Activated CD8-positive, alpha-beta T cell treated with anti-CD3 and anti-CD28 coated beads for 36 hours (primary cell): ENCODE data around the gene PABPN1L. TPM values are rescaled to one million over a fixed set of nuclear protein-coding genes. Genes with fewer than 3 reads are reported as not detected.

Experiments
- ATAC-seq: fragments of 200-7000 bp; cut with Tn5 transposase; one replicate; pipeline ENCODE4 v1.10.0; 2021; ENCODE audit warnings: mild to moderate bottlenecking, moderate library complexity
- CTCF ChIA-PET: fragments of 350-600 bp; sonication (Branson Sonifier 250); formaldehyde crosslinking; loops from one replicate; lab custom pipeline; 2021; ENCODE audit warnings: antibody characterized with exemption; lab: Charles Lee
- POLR2A ChIA-PET: fragments of 350-600 bp; sonication (Branson Sonifier 250); formaldehyde crosslinking; loops from one replicate; lab custom pipeline; 2021; ENCODE audit warnings: antibody characterized with exemption; lab: Charles Lee
- DNase-seq: peaks from one replicate; pipeline ENCODE4 v3.0.0-alpha.2; 2020
- H3K27ac Mint-ChIP-seq: one replicate; pipeline ENCODE4 v1.8.0; 2021; ENCODE audit warnings: mild to moderate bottlenecking, mixed read lengths
- H3K27me3 Mint-ChIP-seq: one replicate; pipeline ENCODE4 v1.8.0; 2021; ENCODE audit warnings: mixed read lengths
- H3K36me3 Mint-ChIP-seq: one replicate; pipeline ENCODE4 v1.8.0; 2021; ENCODE audit warnings: low read depth, mixed read lengths
- H3K4me1 Mint-ChIP-seq: one replicate; pipeline ENCODE4 v1.8.0; 2021; ENCODE audit warnings: low read depth, mixed read lengths
- H3K4me3 Mint-ChIP-seq: one replicate; pipeline ENCODE4 v1.8.0; 2021; ENCODE audit warnings: mild to moderate bottlenecking, moderate library complexity, mixed read lengths
- H3K9me3 Mint-ChIP-seq: one replicate; pipeline ENCODE4 v1.8.0; 2021; ENCODE audit warnings: mixed read lengths
- CTCF ChIP-seq: fragments of 200-600 bp; IDR thresholded peaks from one replicate; pipeline ENCODE4 v1.8.0; 2022; ENCODE audit warnings: antibody characterized with exemption, mild to moderate bottlenecking
- intact Hi-C: fragments of 100-400 bp; cut with micrococcal nuclease; formaldehyde crosslinking; loops from one replicate; pipeline ENCODE4 v1.10.0; 2022
- total RNA-seq, 2 experiments: library from RNA; stranded (reverse); gene quantifications; one replicate each; pipeline ENCODE4 v1.2.3, GENCODE V29; 2021

The PABPN1L gene
- total RNA-seq, 2 experiments from 2014 or later, result not detected

DNA sequence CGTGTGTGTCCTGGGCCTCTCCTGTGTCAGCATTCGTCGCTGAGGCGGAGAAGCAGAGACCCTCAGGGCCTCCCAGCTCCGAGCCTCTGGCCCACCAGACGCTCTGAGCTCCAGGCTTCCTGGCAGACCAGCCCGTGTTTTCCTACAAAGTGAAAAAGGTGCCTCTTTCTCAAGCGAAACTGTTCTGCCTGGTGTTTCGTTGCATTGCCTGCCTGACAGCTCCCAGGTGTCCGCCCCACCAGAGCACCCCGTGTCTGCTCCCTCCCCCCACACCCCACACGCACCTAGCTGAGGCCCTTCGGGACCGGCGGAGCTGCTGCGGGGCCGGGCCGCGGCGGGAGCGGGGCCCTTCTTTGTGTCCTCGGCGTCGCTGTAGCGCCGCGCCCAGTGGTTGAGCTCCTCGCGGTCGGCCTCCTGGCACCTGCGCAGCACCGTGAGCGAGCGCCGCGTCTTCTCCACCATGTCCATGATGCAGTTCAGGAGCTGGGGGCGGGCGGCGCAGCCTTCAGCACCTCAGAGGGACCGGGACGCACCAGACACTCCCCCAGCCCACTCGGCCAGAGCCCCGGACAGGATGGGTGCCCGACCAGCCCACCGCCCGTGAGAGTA lies 14.7 kb upstream of the PABPN1L start:
- Mint-ChIP-seq H3K4me1 (no peaks in the 10 kb centered on the region), H3K9me3 (no peaks in the 10 kb centered on the region), H3K27ac (no peak overlapping the region), H3K36me3 (no peaks in the 10 kb centered on the region), H3K27me3 (no peaks in the 10 kb centered on the region), H3K4me3 (no peak overlapping the region)
- intact Hi-C loops, result no loop called here
- DNase-seq (no peak), ATAC-seq (no peak)
- CTCF ChIA-PET, result no interaction called here
- POLR2A ChIA-PET, result interaction anchor here (0.7 kb wide), 1 partner anchor 17 kb away, joined by 3 read pairs; no protein-coding TSS in a partner anchor
- TF ChIP-seq CTCF, result no peak

GRCh38 chr16:88880226-88881006 lies 14.0 kb upstream of the PABPN1L start:
- ATAC-seq (no peak), DNase-seq (no peak)
- H3K27me3 Mint-ChIP-seq, result no peaks in the 10 kb centered on the region
- H3K27ac Mint-ChIP-seq, result no peak overlapping the region
- intact Hi-C loops, result no loop called here
- CTCF ChIA-PET, result no interaction called here
- POLR2A ChIA-PET, result no interaction called here
- no peak overlapping the region for H3K4me3 Mint-ChIP-seq
- H3K9me3 Mint-ChIP-seq, result no peaks in the 10 kb centered on the region
- no peak for TF ChIP-seq CTCF
- no peaks in the 10 kb centered on the region for H3K36me3 Mint-ChIP-seq
- no peaks in the 10 kb centered on the region for H3K4me1 Mint-ChIP-seq

DNA sequence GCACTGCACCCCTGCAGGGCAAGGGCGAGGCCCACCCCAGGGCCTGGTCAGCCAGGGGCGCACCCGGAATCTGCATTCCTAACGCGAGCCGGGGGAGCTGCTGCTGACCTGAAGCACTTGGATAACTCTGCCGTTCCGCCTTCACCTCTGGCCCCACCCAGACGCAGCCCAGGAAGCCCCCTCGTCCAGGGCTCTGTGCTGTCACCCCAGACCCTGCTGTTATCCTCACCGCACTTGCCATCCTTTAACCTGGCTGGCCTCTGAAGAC lies 13.3 kb upstream of the PABPN1L start:
- no peak overlapping the region for H3K27ac Mint-ChIP-seq
- no peaks in the 10 kb centered on the region for H3K36me3 Mint-ChIP-seq
- DNase-seq (no peak), ATAC-seq (no peak)
- no peaks in the 10 kb centered on the region for H3K27me3 Mint-ChIP-seq
- no peak overlapping the region for H3K4me3 Mint-ChIP-seq
- ChIA-PET POLR2A (no interaction called here), CTCF (no interaction called here)
- no peak for TF ChIP-seq CTCF
- intact Hi-C loops, result no loop called here
- H3K4me1 Mint-ChIP-seq, result no peaks in the 10 kb centered on the region
- H3K9me3 Mint-ChIP-seq, result no peaks in the 10 kb centered on the region

GRCh38 chr16:88878967-88879787 lies 12.7 kb upstream of the PABPN1L start:
- no peak for TF ChIP-seq CTCF

GRCh38 chr16:88878356-88878755 lies 11.9 kb upstream of the PABPN1L start:
- ChIA-PET POLR2A (no interaction called here), CTCF (no interaction called here)
- no peak overlapping the region for H3K27ac Mint-ChIP-seq
- H3K27me3 Mint-ChIP-seq, result no peaks in the 10 kb centered on the region
- intact Hi-C loops, result no loop called here
- H3K9me3 Mint-ChIP-seq, result no peaks in the 10 kb centered on the region
- H3K36me3 Mint-ChIP-seq, result no peaks in the 10 kb centered on the region
- DNase-seq (no peak), ATAC-seq (no peak)
- no peak overlapping the region for H3K4me3 Mint-ChIP-seq
- H3K4me1 Mint-ChIP-seq, result no peaks in the 10 kb centered on the region
- no peak for TF ChIP-seq CTCF

More at GRCh38 chr16:88878967-88879787, 12.7 kb upstream of the PABPN1L start:
- ATAC-seq (no peak), DNase-seq (no peak)
- H3K4me1 Mint-ChIP-seq, result no peaks in the 10 kb centered on the region
- intact Hi-C loops, result no loop called here
- ChIA-PET CTCF (no interaction called here), POLR2A (no interaction called here)
- no peaks in the 10 kb centered on the region for H3K9me3 Mint-ChIP-seq
- H3K4me3 Mint-ChIP-seq, result no peak overlapping the region
- no peaks in the 10 kb centered on the region for H3K36me3 Mint-ChIP-seq
- H3K27ac Mint-ChIP-seq, result no peak overlapping the region
- no peaks in the 10 kb centered on the region for H3K27me3 Mint-ChIP-seq
